HG02642 (cell line): ENCODE results near the gene AP1M1.

ENCODE experiments used
- ATAC-seq: cut with Tn5 transposase; IDR thresholded peaks from one replicate; pipeline ENCODE4 v1.9.1; 2021; ENCODE audit warnings: mild to moderate bottlenecking; ENCODE audit not compliant: unreplicated experiment, poor library complexity

Gene AP1M1

GRCh38 chr19:16285769-16286498 is 88.2 kb downstream of the AP1M1 start:
- ATAC-seq: no peak

GRCh38 chr19:16288544-16288943 is 90.8 kb downstream of the AP1M1 start:
- ATAC-seq: no peak

GRCh38 chr19:16289594-16289993 is 91.9 kb downstream of the AP1M1 start:
- ATAC-seq: no peak

GRCh38 chr19:16290692-16291091 is 93.0 kb downstream of the AP1M1 start:
- no peak for ATAC-seq

GRCh38 chr19:16293118-16294091 is 95.7 kb downstream of the AP1M1 start:
- ATAC-seq: no peak

GRCh38 chr19:16295057-16295456 is 97.3 kb downstream of the AP1M1 start:
- no peak for ATAC-seq
